OCI-LY1 (cell line): ENCODE measurements around the gene ELAC2.

Experiments
- CTCF ChIP-seq: fragments of 200-600 bp; sonication (generic), shearing (Covaris generic); IDR thresholded peaks from 2 replicates; pipeline ENCODE4 v1.5.1; 2017; ENCODE audit warnings: mild to moderate bottlenecking, antibody characterized with exemption, low read length, moderate library complexity, mixed read lengths
- EZH2 ChIP-seq: fragments of 200-600 bp; sonication (generic), shearing (Covaris generic); IDR thresholded peaks from 2 replicates; pipeline ENCODE4 v1.8.0; 2017; ENCODE audit warnings: borderline replicate concordance, mixed run types, mild to moderate bottlenecking, antibody characterized with exemption, low read length, moderate library complexity, mixed read lengths

- TF ChIP-seq CTCF = no peak
- TF ChIP-seq EZH2 = no peak
Measured at GRCh38 chr17:13000561-13000960, 17.3 kb downstream of the ELAC2 start.
